ENCODE results near the gene NFIX. TPM values are rescaled to one million over a fixed set of nuclear protein-coding genes. Genes with fewer than 3 reads are reported as not detected.
A peak's percentile ranks its signal among the peaks of the same experiment; 100 is the strongest.

NFIX gene
- total and polyA plus RNA-seq, 9 of the 15 experiments (the other 6 are each of a cell fraction or from before 2014, with no cell fraction given) = 0.28 to 26.8 (median 5.4) TPM

- TF ChIP-seq, protein P1, sequence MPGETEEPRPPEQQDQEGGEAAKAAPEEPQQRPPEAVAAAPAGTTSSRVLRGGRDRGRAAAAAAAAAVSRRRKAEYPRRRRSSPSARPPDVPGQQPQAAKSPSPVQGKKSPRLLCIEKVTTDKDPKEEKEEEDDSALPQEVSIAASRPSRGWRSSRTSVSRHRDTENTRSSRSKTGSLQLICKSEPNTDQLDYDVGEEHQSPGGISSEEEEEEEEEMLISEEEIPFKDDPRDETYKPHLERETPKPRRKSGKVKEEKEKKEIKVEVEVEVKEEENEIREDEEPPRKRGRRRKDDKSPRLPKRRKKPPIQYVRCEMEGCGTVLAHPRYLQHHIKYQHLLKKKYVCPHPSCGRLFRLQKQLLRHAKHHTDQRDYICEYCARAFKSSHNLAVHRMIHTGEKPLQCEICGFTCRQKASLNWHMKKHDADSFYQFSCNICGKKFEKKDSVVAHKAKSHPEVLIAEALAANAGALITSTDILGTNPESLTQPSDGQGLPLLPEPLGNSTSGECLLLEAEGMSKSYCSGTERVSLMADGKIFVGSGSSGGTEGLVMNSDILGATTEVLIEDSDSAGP (CRISPR knock-in tag; IDR thresholded peaks at IDR 0.05) = no peak
- TF ChIP-seq ZNF444 (CRISPR knock-in tag; IDR thresholded peaks at IDR 0.05) (no peak), SRSF7 (optimal IDR thresholded peaks at IDR 0.05; ENCODE audit: low read depth, low read length) (no peak), TEAD2 (tag; IDR thresholded peaks at IDR 0.05) (no peak), ZNF695 (CRISPR knock-in tag; IDR thresholded peaks at IDR 0.05) (peak; percentile 24; the same call in 1 of the 2 replicates), ZBTB2 (IDR thresholded peaks at IDR 0.05) (no peak), ZNF121 (CRISPR knock-in tag; conservative IDR thresholded peaks at IDR 0.05) (no peak), ZNF699 (CRISPR knock-in tag; IDR thresholded peaks at IDR 0.05; ENCODE audit: insufficient replicate concordance) (no peak), SMARCC2 (IDR thresholded peaks at IDR 0.05; ENCODE audit: low read depth) (no peak), IFI16 (CRISPR knock-in tag; IDR thresholded peaks at IDR 0.05) (no peak), ZNF583 (CRISPR knock-in tag; IDR thresholded peaks at IDR 0.05) (no peak), RUNX1 (IDR thresholded peaks at IDR 0.05; ENCODE audit: low read depth) (no peak), TRIM28 (IDR thresholded peaks at IDR 0.05) (no peak), CBFB (CRISPR knock-in tag; IDR thresholded peaks at IDR 0.05) (no peak), HNRNPH1 (optimal IDR thresholded peaks at IDR 0.05; ENCODE audit: low read depth, low read length) (no peak), HSF4 (CRISPR knock-in tag; IDR thresholded peaks at IDR 0.05; ENCODE audit: borderline replicate concordance) (no peak)
- TF ChIP-seq, protein P2, sequence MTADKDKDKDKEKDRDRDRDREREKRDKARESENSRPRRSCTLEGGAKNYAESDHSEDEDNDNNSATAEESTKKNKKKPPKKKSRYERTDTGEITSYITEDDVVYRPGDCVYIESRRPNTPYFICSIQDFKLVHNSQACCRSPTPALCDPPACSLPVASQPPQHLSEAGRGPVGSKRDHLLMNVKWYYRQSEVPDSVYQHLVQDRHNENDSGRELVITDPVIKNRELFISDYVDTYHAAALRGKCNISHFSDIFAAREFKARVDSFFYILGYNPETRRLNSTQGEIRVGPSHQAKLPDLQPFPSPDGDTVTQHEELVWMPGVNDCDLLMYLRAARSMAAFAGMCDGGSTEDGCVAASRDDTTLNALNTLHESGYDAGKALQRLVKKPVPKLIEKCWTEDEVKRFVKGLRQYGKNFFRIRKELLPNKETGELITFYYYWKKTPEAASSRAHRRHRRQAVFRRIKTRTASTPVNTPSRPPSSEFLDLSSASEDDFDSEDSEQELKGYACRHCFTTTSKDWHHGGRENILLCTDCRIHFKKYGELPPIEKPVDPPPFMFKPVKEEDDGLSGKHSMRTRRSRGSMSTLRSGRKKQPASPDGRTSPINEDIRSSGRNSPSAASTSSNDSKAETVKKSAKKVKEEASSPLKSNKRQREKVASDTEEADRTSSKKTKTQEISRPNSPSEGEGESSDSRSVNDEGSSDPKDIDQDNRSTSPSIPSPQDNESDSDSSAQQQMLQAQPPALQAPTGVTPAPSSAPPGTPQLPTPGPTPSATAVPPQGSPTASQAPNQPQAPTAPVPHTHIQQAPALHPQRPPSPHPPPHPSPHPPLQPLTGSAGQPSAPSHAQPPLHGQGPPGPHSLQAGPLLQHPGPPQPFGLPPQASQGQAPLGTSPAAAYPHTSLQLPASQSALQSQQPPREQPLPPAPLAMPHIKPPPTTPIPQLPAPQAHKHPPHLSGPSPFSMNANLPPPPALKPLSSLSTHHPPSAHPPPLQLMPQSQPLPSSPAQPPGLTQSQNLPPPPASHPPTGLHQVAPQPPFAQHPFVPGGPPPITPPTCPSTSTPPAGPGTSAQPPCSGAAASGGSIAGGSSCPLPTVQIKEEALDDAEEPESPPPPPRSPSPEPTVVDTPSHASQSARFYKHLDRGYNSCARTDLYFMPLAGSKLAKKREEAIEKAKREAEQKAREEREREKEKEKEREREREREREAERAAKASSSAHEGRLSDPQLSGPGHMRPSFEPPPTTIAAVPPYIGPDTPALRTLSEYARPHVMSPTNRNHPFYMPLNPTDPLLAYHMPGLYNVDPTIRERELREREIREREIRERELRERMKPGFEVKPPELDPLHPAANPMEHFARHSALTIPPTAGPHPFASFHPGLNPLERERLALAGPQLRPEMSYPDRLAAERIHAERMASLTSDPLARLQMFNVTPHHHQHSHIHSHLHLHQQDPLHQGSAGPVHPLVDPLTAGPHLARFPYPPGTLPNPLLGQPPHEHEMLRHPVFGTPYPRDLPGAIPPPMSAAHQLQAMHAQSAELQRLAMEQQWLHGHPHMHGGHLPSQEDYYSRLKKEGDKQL (CRISPR knock-in tag; IDR thresholded peaks at IDR 0.05; ENCODE audit: borderline replicate concordance) = no peak
- TF ChIP-seq, protein P3, sequence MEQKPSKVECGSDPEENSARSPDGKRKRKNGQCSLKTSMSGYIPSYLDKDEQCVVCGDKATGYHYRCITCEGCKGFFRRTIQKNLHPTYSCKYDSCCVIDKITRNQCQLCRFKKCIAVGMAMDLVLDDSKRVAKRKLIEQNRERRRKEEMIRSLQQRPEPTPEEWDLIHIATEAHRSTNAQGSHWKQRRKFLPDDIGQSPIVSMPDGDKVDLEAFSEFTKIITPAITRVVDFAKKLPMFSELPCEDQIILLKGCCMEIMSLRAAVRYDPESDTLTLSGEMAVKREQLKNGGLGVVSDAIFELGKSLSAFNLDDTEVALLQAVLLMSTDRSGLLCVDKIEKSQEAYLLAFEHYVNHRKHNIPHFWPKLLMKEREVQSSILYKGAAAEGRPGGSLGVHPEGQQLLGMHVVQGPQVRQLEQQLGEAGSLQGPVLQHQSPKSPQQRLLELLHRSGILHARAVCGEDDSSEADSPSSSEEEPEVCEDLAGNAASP (IDR thresholded peaks at IDR 0.05) = no peak
Observed at GRCh38 chr19:13098277-13099072, 103.2 kb downstream of the NFIX start (continued).
